A673 (cell line): ENCODE results near the gene TCF12.

ENCODE experiments used
- CTCF ChIP-seq: fragments of 300-800, 200-600 bp; sonication (generic); conservative IDR thresholded peaks from 2 replicates; pipeline ENCODE4 v1.5.1; 2017; ENCODE audit warnings: low read depth, mild to moderate bottlenecking, antibody characterized with exemption, low read length, moderate library complexity, mixed read lengths
- EZH2 ChIP-seq: fragments of 200-600 bp; sonication (generic); IDR thresholded peaks from 2 replicates; pipeline ENCODE4 v1.6.1; 2017; ENCODE audit warnings: borderline replicate concordance, low read depth, mild to moderate bottlenecking, mixed read lengths, antibody characterized with exemption, low read length; ENCODE audit not compliant: poor library complexity, severe bottlenecking

GRCh38 chr15:57305009-57305408, 386.6 kb downstream of the TCF12 start:
- TF ChIP-seq CTCF (no peak), EZH2 (no peak)
